8988T (cell line): Measurements from ENCODE around the gene BAHCC1.

Experiments
- DNase-seq: peaks from one replicate; pipeline ENCODE4 v3.0.0; 2011

Gene BAHCC1

DNA sequence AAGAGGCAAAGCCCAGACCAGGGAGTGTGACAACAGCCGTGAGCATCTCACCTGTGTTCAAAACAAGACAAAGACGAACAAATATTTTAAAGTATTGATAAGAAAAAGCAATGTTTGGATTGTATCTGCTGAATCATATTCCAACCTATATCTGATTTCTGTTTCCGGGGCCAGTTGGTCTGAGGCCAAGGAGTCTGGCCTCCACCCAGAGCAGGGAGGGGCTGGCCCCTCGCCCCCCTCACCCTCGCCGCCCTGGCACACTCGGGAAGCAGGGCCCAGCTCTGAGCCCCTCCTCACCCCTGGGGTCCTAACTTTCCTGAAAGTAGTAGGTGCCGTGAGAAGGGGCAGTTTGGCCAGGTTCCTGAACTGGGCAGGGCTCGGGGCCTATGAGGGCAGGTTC is 69.3 kb downstream of the BAHCC1 start:
- no peak for DNase-seq

DNA sequence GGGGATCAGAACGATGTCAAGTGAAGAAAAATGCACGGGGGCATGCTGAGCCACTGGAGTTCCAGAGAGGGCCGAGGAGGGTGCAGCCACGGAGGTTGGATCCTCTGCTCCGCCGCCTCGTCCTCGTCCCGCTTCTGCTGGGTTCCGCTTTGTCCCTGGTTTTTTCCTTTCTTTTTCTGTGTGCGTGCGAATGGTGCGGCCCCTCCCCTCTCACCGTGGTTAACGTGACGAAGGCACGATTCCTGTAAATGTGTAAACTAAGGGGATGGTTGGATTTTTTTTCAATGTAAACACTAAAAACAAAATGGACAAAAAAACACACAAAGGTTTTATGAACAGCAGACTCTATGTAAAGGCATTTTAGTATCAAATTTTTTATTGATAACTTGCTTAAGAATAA is 70.7 kb downstream of the BAHCC1 start:
- no peak for DNase-seq

DNA sequence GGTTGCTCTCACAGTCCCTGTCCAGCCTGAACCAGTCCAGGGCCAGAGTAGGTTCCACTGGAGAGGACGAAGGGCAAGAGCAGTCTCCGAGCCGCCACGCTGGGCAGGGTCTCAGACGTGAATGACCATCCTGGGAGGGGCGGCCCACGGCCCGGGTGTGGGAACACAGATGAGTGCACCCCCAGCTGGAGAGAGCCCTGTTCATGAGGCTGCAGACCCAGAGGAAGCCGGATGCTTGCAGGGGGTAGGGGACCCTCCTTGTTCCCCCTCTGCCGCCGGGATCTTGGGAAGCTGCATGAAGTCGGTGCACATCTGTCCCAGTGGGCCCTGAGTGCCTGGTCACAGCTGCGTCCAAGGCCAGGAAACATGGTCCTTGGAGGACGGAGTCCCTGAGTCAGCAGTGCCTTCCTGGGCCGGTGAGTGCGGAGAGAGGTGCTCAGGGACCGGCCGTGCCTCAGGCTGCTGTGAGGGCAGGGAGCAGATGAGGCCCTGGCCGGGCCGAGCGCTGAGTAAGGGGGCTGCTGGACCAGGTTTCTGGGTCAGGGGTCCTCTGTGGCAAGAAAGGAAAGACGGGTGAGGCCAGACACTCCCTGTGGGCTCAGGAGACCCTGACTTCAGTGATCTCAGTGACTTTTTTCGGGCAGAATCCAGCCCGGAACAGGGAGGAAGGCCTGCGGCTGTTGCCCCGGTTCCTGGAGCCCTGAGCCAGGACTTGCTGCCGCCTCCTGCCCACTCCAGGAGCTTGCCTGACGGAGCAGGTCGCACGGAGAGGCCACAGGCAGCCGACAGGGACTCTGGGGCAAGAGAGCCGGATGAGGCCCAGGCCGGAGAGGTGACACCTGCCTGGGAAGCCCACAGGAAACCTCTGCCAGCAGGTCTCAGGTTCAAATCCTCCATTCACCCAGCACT is 71.6 kb downstream of the BAHCC1 start:
- DNase-seq, result no peak

DNA sequence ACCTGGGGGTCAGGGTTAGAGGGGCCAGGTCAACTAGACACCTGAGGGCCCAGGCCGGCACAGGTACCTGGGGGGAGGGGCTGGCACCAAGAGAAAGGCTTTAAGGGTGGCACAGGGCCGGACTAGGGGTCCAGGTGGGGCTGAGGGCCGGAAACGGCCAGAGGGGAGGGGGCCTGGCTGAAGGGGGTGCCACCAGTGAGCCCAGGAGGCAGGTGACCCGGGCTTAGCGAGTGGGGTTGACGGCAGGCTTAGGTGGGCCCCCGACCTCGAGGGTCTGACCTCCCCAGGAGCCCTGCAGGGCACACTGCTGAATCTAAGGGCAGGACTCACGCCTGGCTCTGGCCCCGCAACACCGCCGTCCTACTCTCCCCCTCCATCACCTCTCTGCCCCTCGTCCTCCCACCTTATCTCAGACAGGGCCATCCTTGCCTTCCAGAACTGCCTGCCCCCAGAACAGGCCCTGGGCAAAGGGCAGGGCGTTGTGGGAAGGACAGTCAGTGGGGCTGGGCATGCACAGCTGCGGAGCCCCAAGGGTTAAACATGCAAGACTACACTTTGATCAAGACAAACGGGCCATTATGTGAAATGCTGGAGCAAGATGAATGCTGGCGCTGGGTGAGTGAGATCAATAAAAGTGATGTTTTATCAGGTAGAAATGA is 73.0 kb downstream of the BAHCC1 start:
- DNase-seq, result no peak

DNA sequence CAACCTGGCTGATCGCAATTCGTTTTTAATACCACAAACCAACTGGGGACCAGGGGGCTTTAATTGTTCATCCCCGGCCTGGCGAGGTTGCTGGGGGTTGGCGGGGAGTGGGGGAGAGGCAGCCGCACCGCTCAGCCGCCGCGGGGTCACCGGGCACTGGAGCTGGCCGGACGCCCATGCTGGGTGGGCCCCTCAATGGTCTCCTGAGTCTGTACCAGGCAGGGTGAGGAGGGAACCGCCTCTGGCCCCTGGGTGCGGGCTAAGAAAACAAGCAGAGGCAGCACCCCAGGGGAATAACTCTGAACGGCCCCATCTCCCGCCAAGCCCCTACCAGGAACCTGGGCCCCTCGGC is 73.5 kb downstream of the BAHCC1 start:
- DNase-seq, result no peak

DNA sequence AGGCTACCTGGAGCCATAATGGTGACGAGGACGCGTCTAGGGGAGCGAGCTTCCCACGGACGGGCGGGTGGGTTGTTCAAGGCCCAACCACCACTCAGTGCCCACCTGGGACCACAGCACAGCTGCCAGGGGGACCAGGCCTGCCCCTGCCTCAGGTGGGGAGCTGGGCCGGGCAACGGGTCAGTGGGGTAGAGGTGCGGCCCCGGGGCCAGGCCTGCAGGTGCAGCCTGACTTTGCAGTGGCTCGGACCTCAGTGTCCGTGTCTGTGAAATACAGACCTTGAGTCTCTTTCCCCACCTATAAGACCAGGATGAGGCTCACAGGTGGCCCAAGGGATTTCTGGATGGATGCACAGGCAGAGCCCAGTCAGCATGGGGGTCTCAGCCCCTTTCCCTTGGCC is 74.0 kb downstream of the BAHCC1 start:
- DNase-seq, result no peak

DNA sequence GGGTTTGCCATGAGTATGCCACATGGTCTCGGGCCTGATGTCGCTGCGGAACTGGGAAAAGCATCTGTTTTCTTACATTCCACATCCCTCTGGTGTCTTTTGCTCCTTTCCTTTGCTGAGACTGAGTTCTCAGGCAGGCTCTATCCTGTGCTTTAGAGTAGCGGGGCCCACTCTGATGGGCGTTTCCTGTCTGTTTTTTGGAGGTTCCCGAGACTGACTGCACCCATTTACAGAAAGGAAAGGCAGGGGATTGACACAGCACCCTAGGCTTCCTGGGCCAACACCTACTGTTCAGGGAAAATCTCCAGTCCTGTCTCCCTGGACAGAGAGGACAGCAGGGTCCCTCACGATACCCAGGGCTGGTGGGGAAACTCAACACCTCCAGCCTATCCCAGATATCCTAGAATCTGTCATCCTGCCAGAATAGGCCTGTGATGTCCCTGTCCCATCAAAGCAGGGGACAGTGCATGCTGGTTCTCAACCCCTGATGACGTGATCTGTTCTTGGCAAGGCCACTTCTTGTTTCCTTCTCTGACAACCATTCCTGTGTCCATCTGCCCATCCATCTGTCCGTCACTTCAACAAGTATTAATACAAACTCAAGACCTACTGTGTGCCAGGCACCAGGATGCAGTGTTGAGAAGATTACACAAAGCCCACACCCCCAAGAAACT is 75.2 kb downstream of the BAHCC1 start:
- DNase-seq, result no peak

DNA sequence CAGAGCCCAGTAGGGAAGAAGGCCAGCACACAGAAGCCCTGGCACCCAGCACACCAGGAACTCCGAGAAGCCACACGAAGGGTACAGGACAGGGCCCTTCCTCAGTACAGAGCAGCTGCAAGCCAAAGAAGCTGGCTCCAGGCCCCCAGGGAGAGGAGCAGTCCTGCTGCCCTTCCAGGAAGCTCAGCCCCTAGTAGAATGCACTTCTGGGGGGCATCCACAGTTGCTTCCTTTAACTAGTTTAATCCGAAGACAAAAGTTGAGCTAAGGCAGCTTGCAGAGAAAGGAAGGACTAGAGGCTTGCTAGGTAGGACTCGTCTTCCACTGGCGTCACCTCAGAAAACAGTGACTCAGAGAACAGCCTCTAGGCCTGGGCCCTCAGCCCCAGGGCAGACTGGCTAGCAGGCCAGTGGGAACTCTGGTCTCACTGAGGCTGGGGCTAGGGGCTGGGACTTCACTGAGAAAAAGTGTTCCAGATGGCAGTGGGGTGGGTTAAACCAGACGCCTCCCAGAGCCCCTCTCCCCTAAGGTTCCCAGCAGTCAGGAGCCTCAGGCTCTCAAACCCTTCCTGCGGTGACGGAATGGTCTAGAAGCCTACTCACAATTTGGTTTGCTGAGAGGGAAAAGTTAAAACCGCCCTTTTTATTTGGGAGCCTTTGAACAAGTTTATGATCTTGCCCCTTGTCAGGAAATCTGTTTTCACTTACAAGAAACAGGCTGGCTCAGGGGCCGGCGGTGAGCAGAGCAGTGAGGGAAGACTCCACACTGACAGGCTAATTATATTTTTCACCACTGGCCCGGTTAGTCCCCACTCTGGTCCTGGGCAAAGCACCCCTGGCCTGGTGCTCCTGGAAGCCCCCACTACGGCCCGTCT is 75.9 kb downstream of the BAHCC1 start:
- DNase-seq, result no peak

DNA sequence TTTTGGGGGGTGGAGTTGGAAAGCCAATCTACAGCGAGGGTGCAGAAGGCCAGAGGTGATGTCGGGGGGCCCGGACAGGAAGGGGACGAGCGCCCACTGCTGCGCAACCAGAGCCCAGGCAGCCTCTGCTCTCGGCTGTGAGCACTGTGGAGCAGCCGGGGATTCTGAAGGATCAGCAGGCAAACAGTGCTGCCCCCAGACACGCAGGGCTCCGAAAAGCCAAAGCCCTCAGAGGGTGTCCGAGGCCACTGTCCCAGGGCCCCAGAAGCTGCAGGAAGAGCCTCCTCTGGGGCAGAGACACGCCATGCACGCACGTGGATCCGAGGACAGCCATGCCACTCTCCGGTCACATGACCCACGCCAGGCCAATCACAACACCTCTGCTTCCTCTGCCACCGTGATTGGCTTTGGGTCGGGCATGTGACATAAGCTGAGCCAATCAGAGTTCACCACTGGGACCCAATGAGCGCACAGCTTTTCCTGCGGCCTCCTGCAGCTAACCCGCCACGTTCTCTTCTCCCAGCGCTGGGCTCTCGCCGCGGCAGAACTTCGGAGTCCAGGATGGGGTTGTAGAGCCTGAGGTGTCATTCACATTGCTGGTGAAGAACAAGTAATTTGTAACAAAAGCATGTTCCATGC is 76.7 kb downstream of the BAHCC1 start:
- DNase-seq, result peak; percentile 67

DNA sequence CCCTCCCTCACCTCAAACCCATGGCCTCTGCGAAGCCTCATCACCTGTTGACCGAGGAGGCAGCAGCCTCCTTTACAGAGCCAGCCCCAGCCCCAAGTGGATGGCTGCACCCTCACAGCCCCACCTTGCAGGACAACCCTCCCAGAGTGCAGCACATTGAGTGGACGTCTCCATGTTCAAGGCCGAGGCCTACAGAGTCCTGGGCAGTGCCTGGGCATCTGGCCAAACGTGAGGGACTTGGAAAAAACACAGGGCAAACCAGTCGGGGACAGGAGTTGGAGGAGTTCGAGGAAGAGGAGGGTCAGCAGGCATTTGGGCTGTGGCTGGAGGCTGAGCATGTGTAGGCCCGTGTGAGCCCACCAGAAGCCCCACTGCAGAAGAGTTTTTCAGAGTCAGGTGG is 77.8 kb downstream of the BAHCC1 start:
- no peak for DNase-seq

DNA sequence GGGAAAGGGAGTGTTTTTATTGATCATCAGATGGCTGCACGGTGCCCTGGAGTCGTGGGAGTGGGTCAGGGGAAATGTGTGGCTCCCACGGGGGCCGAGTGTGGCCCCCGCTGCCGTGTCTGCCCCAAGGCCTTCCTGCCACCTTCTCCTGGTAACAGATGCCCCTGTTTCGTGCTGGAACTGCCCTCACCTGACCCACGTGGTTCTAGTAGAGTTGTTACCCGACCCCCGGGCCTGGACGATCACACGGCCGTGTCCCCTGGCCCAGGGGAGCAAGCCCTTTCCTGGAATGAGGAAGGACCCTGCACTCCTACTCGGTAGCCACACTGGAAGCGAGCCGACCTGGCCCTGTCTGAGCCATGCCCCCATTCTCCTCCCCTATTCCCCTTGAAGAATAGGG is 79.7 kb downstream of the BAHCC1 start:
- no peak for DNase-seq

DNA sequence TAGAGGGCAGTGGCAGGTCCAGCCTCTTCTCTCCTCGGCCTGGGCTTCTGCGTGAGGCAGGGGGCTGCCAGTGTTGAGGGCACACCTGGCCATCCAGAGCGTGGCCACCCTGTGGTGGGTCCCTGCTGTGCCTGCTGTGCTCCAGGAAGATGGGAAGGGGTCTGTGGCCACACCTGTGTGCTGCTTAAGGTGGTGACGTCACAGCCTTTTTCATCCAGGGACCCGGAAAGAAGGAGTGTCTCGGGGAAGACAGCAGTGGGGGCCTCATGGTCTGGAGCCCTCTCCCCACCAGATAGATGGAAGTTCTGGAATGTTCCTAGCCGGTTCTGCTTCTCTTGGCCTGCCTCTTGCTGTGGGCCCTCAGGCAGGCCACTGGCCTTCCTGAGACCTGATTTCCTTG is 80.8 kb downstream of the BAHCC1 start:
- DNase-seq, result no peak

DNA sequence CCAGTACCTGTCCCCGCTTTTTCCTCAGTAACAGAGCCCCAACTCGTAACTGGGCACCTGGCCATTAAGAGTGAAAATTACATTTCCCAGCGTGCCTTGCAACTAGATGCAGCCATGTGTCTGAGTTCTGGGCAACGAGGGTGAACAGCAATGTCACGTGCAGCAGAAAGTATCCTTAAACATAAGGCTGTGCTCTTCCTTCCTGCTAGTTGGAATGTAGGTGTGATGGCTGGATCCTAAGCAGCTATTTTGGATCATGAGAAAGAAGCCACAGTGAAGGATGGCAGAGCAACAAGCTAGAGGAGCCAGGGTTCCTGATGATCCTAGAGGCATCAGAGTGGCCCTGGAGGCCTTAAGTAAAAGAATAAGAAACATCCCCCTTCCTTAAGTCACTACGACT is 81.4 kb downstream of the BAHCC1 start:
- no peak for DNase-seq

DNA sequence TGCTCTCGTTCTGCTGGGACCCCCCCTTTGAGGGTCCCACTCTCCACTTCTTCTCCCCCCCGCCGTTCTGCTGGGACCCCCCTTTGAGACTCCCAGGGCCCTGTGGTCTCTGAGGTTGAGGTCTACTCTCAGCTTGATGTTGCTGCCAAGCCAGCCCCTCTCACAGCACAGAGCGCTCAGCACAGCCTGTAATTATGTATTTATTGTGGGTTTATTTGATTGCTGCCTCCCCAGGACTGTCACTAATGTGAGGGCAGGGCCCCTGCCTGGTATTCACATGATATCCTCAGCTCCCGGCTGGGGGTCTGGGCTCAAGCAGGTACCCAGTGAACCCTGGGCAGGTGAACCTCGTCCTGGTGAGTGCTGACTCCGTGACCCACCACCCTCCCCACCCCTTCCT is 81.9 kb downstream of the BAHCC1 start:
- no peak for DNase-seq

DNA sequence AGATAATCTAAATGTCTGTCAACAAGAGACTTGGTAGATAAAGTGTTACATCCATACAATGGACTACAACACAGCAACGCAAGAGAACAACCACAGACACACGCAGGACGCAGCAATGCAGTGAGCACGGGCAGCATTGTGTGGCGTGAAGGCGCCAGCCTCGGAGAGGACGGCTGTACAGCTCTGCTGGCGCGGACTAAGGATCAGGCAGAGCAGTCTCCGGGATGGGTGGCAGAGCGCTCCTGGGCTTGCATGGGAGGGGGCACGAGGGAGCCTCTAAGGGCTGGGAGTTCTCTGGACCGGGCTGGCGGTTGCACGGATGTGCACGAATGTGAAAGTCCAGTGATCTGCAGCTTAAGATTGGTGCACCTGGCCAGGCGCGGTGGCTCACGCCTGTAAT is 82.9 kb downstream of the BAHCC1 start:
- DNase-seq, result no peak

DNA sequence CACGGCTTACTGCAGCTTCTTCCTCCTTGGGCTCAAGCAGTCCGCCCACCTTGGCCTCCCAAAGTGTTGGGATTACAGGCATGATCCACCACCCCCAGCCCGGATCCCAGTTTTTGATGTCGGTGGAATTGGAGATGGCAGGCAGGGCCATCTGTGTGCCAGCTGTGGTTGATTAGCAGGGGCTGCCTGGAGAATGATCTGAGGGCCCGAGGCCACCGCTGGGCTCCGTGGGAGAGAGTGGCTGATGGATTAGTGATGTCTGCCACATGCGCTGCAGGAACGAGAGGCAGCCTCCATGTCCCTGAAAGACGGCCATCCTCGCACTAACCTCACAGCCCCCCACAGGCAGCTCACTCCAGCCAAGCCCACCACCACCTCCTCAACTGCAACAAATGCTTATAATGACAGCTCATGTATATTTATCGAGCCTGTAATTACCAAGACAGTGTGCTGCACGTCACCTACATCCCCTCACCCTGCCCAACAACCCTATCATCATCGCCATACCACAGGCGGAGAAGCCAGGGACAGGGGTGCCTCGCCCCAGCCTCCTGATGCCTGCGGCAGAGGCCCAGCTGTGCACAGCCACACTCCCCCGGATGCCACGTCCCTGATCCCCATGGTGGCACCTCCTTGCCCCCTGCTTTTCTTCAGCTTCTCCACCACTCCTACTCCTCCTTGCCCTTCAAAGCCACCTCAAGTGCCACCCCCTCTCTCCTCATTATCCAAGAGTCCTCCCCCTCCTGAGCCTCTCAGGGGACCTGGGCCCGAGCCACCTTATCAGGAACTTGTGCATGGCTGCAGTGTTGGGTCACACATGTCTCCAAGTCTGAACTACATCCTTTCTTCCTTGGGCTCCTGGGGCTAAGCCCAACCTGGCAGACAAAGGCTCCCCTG is 84.2 kb downstream of the BAHCC1 start:
- no peak for DNase-seq

DNA sequence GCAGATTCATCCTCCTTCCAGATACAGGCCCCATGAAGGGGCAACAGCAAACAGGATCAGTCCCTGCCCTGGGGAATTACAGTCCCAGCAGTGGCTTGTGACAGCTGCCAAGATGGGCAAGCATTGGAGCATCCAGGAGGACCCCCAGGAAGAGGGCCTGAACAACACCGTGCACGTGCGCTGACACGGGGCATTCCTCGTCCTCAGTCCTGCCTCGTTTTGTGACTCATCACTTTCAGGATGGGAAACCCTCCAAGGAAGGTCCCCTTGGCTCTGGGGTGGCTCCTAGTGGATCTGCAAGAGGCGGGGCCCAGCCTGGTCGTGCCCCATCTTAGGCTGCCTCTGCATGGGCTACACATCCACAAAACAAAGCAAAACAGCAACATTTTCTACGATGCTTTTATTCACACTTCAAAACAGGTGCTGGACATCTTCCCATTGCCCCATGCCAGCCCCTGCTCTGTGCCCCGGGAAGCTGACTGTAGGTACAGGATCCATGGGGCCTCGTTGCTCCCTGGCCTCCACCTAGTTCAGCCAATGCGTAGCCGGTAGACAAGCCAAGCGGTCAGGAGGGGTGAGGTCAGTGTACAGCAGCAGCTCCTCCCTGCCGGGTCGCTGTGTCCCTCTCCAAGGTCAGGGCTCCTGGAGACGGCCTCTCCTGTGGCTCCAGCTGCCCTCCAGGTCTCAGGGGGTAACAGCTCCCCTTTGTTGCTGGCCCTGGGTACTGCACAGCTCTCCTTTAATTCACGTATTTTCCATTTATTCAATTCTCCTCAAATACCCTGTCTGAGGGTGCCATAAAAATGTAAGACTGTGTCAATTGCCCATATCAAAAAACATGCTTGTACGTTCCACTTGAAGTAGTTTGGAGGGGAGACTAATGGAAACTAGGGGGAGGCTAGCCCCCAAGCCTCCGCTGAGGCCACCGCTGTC is 85.1 kb downstream of the BAHCC1 start:
- no peak for DNase-seq

DNA sequence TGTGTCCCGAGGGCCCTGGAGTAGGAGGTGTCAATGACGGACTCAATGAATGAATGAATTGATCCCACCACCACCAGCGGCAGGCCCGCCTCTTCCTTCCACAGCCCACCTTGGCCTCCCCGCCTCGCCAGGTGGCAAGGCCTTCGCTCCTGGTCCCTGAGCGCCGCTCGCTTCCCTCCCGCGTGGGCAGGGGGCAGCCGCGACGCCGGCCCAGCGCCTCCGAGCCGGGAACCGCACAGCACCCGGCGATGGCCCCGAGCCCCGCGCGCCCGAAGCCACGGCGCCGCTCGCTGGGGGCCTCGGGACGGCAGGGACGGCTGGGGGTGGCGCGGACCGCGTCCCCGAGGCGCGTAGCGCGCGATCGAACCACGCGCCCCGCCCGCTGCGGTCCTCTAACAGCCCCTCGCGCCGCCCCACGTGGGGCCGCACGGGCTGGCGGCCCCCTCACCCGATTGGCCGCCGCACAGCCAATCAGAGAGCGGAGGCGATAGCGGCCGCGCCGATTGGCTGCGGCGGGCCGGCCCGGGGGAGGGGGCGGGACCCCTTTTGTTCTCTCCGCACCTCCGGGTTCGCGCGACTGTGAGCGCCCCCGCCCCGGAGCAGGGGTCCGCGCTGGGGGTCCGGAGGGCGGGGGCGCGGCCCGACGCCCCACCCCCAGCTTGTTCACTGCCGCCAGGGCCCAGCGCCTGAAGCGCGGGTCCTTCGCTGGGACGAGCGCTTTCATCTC is 86.0 kb downstream of the BAHCC1 start:
- no peak for DNase-seq

DNA sequence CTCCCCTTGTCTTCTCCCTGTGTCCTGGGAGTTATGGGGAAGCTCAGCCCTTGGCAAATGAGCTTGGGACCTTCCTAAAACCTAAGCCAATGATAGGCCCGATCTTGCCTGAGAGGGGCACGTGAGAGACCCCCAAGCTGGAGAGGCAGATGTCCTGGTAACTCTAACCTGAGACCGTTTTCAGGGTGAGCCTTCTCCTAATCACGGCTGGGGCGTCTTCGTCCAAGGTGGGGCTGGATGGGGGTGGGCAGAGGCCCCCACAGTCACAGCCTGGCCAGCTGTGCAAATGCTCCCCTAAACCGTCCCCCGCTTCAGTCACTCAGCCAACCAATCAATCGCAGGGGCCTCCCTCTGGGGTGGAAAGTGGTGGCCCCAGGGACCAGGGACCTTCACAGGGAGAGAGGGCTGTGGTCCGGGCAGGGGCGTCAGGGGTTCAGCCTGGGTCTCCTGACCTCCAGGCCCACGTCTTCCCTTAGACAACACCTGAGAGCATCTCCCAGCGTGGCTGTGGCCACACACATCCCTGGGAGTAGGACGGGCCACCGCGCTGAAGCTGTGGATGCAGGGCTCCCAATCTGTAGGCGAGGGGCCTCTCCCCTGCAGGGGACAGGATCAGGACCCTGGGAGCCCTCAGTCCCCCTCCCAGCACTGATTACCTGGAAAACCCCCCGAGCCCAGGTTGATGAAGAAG is 86.7 kb downstream of the BAHCC1 start:
- no peak for DNase-seq
